CD4-positive, alpha-beta T cell (primary cell): ENCODE results near the gene FAM135A. TPM values are rescaled to one million over a fixed set of nuclear protein-coding genes. Genes with fewer than 3 reads are reported as not detected.
"Not testable (repeated sequence)": the region's sequence is repeated elsewhere in the genome, so short reads cannot be mapped to it uniquely, and the experiment has no call there.

Source experiments
- ATAC-seq: fragments of 200-7000 bp; cut with Tn5 transposase; one replicate; pipeline ENCODE4 v1.10.0; 2022; ENCODE audit warnings: mild to moderate bottlenecking; ENCODE audit not compliant: poor library complexity
- CTCF ChIA-PET: fragments of 350-600 bp; sonication (Branson Sonifier 250); formaldehyde crosslinking; loops from one replicate; lab custom pipeline; 2021; ENCODE audit warnings: antibody characterized with exemption, inconsistent platforms; lab: Charles Lee
- POLR2A ChIA-PET: fragments of 350-600 bp; sonication (Branson Sonifier 250); formaldehyde crosslinking; loops from one replicate; lab custom pipeline; 2021; ENCODE audit warnings: antibody characterized with exemption, inconsistent platforms; lab: Charles Lee
- DNase-seq, 14 experiments: peaks; one replicate each; pipeline ENCODE4 v3.0.0-alpha.2; 2013 to 2020; ENCODE audit warnings: mixed read lengths in 2 of 14
- H3K27ac ChIP-seq, 2 donors: one replicate each; pipeline versions ENCODE4 v1.5.1 to v1.7.0; 2013; ENCODE audit warnings: low read length in 2 of 2, low read depth in 1 of 2, mild to moderate bottlenecking in 1 of 2
- H3K27me3 ChIP-seq, 2 experiments: 1 replicate in 1 of 2; 2 replicates in 1 of 2; pipeline versions ENCODE4 v1.6.1 to v1.7.0; 2013; ENCODE audit warnings: low read length in 2 of 2, control low read depth in 1 of 2, mild to moderate bottlenecking in 1 of 2, moderate library complexity in 1 of 2; ENCODE audit not compliant: insufficient read depth in 2 of 2, control insufficient read depth in 1 of 2
- H3K36me3 ChIP-seq: one replicate; pipeline ENCODE4 v1.6.1; 2013; ENCODE audit warnings: low read length, control low read depth; ENCODE audit not compliant: insufficient read depth
- H3K4me1 ChIP-seq: one replicate; pipeline ENCODE4 v1.6.1; 2013; ENCODE audit warnings: low read length, control low read depth; ENCODE audit not compliant: insufficient read depth
- H3K4me3 ChIP-seq: one replicate; pipeline ENCODE4 v1.5.1; 2013; ENCODE audit warnings: mild to moderate bottlenecking, low read length, moderate library complexity
- H3K9me3 ChIP-seq, 2 experiments: 1 replicate in 1 of 2; 2 replicates in 1 of 2; pipeline versions ENCODE4 v1.6.1 to v1.7.0; 2013; ENCODE audit warnings: low read length in 2 of 2, mild to moderate bottlenecking in 2 of 2, control low read depth in 1 of 2, moderate library complexity in 1 of 2; ENCODE audit not compliant: control insufficient read depth in 1 of 2, insufficient read depth in 1 of 2
- H3K27ac Mint-ChIP-seq: one replicate; pipeline ENCODE4 v1.8.0; 2020; ENCODE audit warnings: mixed read lengths
- H3K27me3 Mint-ChIP-seq: one replicate; pipeline ENCODE4 v1.8.0; 2021; ENCODE audit warnings: mixed read lengths
- H3K36me3 Mint-ChIP-seq: one replicate; pipeline ENCODE4 v1.8.0; 2021; ENCODE audit warnings: low read depth, mixed read lengths
- H3K4me1 Mint-ChIP-seq: one replicate; pipeline ENCODE4 v1.8.0; 2021; ENCODE audit warnings: low read depth, mixed read lengths
- H3K4me3 Mint-ChIP-seq: one replicate; pipeline ENCODE4 v1.8.0; 2020; ENCODE audit warnings: mild to moderate bottlenecking, mixed read lengths
- H3K9me3 Mint-ChIP-seq: one replicate; pipeline ENCODE4 v1.8.0; 2020; ENCODE audit warnings: mixed read lengths
- intact Hi-C, 2 experiments: fragments of 100-400 bp; cut with DNase I in 1 of 2; cut with micrococcal nuclease in 1 of 2; formaldehyde crosslinking; loops; one replicate each; pipeline versions ENCODE4 v1.15.1 to v1.9.0; 2023 to 2025; cut with DNase I, micrococcal nuclease
- total RNA-seq, 174 experiments: library from RNA in 2 of 174; stranded (reverse) in 2 of 174; gene quantifications; one replicate each; pipeline ENCODE4 v1.2.3 and lab custom pipeline; 2021 to 2026
- TF ChIP-seq, protein P1 (sequence below): fragments of 200-600 bp; IDR thresholded peaks from one replicate; pipeline ENCODE4 v1.8.0; 2022; ENCODE audit warnings: antibody characterized with exemption, mild to moderate bottlenecking

FAM135A gene
- total RNA-seq, 2 experiments from 2014 or later = 5.6 to 6.6 TPM

DNA sequence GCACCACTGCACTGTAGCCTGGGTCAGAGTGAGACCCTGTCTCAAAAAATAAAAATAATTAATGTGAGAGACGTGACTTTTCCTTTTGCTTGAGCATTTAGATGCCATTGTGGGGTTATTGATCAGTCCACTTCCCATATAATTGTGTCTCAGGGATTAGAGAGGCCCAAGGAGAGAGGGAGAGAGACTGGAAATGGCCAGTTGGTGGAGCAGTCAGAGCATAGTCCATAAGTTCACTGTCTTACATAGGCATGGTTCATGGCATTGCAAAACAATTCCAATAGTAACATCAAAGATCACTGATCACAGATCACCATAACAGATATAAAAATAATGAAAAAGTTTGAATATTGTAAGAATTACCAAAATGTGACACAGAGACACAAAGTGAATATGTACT lies 138.3 kb downstream of the FAM135A start:
- DNase-seq (no peak), ATAC-seq (no peak)
- Mint-ChIP-seq H3K27me3 (no peaks in the 10 kb centered on the region), H3K27ac (no peak overlapping the region), H3K9me3 (no peaks in the 10 kb centered on the region), H3K4me1 (no peaks in the 10 kb centered on the region), H3K36me3 (no peaks in the 10 kb centered on the region), H3K4me3 (no peak overlapping the region)
- Histone ChIP-seq H3K4me1 (no peaks in the 10 kb centered on the region), H3K27me3 (no peaks in the 10 kb centered on the region), H3K9me3 (no peaks in the 10 kb centered on the region), H3K27ac (no peak overlapping the region), H3K36me3 (no peaks in the 10 kb centered on the region), H3K4me3 (no peak overlapping the region)
- intact Hi-C loops = no loop called here
- CTCF ChIA-PET = no interaction called here
- POLR2A ChIA-PET = no interaction called here
- TF ChIP-seq, protein P1, sequence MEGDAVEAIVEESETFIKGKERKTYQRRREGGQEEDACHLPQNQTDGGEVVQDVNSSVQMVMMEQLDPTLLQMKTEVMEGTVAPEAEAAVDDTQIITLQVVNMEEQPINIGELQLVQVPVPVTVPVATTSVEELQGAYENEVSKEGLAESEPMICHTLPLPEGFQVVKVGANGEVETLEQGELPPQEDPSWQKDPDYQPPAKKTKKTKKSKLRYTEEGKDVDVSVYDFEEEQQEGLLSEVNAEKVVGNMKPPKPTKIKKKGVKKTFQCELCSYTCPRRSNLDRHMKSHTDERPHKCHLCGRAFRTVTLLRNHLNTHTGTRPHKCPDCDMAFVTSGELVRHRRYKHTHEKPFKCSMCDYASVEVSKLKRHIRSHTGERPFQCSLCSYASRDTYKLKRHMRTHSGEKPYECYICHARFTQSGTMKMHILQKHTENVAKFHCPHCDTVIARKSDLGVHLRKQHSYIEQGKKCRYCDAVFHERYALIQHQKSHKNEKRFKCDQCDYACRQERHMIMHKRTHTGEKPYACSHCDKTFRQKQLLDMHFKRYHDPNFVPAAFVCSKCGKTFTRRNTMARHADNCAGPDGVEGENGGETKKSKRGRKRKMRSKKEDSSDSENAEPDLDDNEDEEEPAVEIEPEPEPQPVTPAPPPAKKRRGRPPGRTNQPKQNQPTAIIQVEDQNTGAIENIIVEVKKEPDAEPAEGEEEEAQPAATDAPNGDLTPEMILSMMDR = no peak

DNA sequence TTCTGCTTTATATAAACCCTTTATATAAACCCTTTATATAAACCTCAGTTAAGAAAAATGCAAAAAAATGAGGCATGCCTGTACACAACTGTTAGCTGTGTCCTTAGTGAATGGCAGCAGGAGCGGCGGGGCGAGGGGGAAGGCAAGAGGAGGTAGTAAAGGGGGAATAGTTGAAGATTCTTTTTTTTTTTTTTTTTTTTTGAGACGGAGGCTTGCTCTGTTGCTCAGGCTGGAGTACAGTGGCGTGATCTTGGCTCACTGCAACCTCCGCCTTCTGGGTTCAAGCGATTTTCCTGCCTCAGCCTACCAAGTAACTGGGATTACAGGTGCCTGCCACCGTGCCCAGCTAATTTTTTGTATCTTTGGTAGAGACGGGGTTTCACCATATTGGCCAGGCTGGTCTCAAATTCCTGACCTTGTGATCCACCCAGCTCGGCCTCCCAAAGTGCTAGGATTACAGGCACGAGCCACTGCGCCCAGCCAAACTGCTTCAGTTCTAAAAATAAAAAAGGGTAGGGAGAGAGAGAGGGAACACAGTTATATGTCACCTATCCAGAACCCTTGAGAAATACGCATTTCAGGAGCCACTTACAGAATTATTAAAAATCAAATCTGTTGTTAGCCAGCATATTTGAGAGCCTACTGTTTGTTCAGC lies 139.1 kb downstream of the FAM135A start:
- H3K36me3 Mint-ChIP-seq, H3K9me3 ChIP-seq, CTCF ChIA-PET, H3K4me1 Mint-ChIP-seq, POLR2A ChIA-PET, intact Hi-C loops, H3K4me1 ChIP-seq, DNase-seq, H3K4me3 Mint-ChIP-seq, H3K9me3 Mint-ChIP-seq, H3K4me3 ChIP-seq, H3K27me3 ChIP-seq, H3K36me3 ChIP-seq, H3K27ac Mint-ChIP-seq, H3K27me3 Mint-ChIP-seq, H3K27ac ChIP-seq, ATAC-seq: not testable (repeated sequence)

DNA sequence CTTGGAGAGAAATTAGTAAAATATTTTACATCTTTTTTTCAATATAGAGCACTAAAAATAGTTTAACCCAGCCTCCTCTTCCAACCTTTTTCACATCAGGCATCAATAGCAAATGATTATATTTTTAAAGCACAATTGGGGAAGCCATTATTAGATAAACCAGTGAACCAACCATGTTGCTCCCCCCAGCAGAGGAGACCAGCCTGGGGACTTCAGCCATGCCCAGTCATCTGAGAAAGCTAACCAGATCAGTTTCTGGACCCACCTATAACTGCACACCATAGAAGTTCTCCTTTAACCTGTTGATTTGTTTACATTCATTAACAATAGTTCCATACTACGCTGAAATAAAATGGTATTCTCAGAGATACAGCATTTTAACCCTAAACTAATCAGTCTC lies 139.7 kb downstream of the FAM135A start:
- Histone ChIP-seq H3K4me3 (no peak overlapping the region), H3K36me3 (no peaks in the 10 kb centered on the region), H3K27me3 (no peaks in the 10 kb centered on the region), H3K27ac (no peak overlapping the region), H3K9me3 (no peaks in the 10 kb centered on the region), H3K4me1 (no peaks in the 10 kb centered on the region)
- Mint-ChIP-seq H3K4me3 (no peak overlapping the region), H3K4me1 (no peaks in the 10 kb centered on the region), H3K27me3 (no peaks in the 10 kb centered on the region), H3K36me3 (no peaks in the 10 kb centered on the region), H3K27ac (no peak overlapping the region), H3K9me3 (no peaks in the 10 kb centered on the region)
- ChIA-PET POLR2A (no interaction called here), CTCF (no interaction called here)
- DNase-seq (no peak), ATAC-seq (no peak)
- TF ChIP-seq, protein P1 = no peak
- intact Hi-C loops = no loop called here

- no peak overlapping the region for H3K4me3 ChIP-seq
- no peak overlapping the region for H3K4me3 Mint-ChIP-seq
- no peaks in the 10 kb centered on the region for H3K9me3 Mint-ChIP-seq
- H3K27ac Mint-ChIP-seq = no peak overlapping the region
- H3K27ac ChIP-seq = no peak overlapping the region
- no peak for DNase-seq
- TF ChIP-seq, protein P1 = no peak
- no peaks in the 10 kb centered on the region for H3K4me1 ChIP-seq
- H3K36me3 Mint-ChIP-seq = no peaks in the 10 kb centered on the region
- intact Hi-C loops = no loop called here
- no peaks in the 10 kb centered on the region for H3K4me1 Mint-ChIP-seq
- H3K36me3 ChIP-seq = no peaks in the 10 kb centered on the region
- CTCF ChIA-PET = no interaction called here
- no peaks in the 10 kb centered on the region for H3K9me3 ChIP-seq
- H3K27me3 Mint-ChIP-seq = no peaks in the 10 kb centered on the region
- H3K27me3 ChIP-seq = no peaks in the 10 kb centered on the region
- POLR2A ChIA-PET = interaction anchor here (1.1 kb wide), 1 partner anchor 9 kb away, joined by 3 read pairs; the partner anchor contains the start of gene SDHAF4
- no peak for ATAC-seq
Measured at GRCh38 chr6:70557998-70558397, 144.7 kb downstream of the FAM135A start.

GRCh38 chr6:70562401-70562800 lies 149.1 kb downstream of the FAM135A start:
- DNase-seq, H3K4me3 ChIP-seq, CTCF ChIA-PET, ATAC-seq, H3K27me3 ChIP-seq, H3K9me3 ChIP-seq, H3K27ac ChIP-seq, H3K36me3 ChIP-seq, POLR2A ChIA-PET, H3K4me3 Mint-ChIP-seq, H3K27ac Mint-ChIP-seq, H3K27me3 Mint-ChIP-seq, H3K9me3 Mint-ChIP-seq, H3K4me1 Mint-ChIP-seq, H3K36me3 Mint-ChIP-seq: not testable (repeated sequence)
- intact Hi-C loops = loop anchor here in 1 of 2 experiments (10.0 kb wide), 2 partner anchors 722 to 768 kb away; partner anchors contain the start of genes LMBRD1 and OGFRL1
- H3K4me1 ChIP-seq = peaks cover 12% of the 10 kb centered on the region
